Measurements from ENCODE around the gene HOGA1. TPM values are rescaled to one million over a fixed set of nuclear protein-coding genes. Genes with fewer than 3 reads are reported as not detected.

HOGA1 gene
- polyA plus RNA-seq, 1 donor (not counting 4 experiments of a cell fraction or from before 2014, with no cell fraction given): 1.0 TPM

GRCh38 chr10:97656777-97657176 lies 72.6 kb downstream of the HOGA1 start:
- H3K36me3 ChIP-seq (ENCODE audit: control insufficient read depth in 2 of 2, extremely low read depth in 1 of 2, insufficient read depth in 2 of 2, low read length in 2 of 2): peaks cover 19 to 26% of the 10 kb centered on the region in 2 experiments

GRCh38 chr10:97659589-97659988 lies 75.4 kb downstream of the HOGA1 start:
- Histone ChIP-seq H3K9me3 (ENCODE audit: control insufficient read depth, low read depth, low read length) (no peaks in the 10 kb centered on the region), H4K20me1 (ENCODE audit: control insufficient read depth, extremely low read depth, insufficient read depth, low read length) (peaks cover 3% of the 10 kb centered on the region), H3K4me1 (ENCODE audit: control insufficient read depth, extremely low read depth, insufficient read depth, low read length) (no peaks in the 10 kb centered on the region), H3K4me2 (ENCODE audit: control insufficient read depth, extremely low read depth, insufficient read depth, low read depth, low read length) (no peak overlapping the region), H3K79me2 (ENCODE audit: control insufficient read depth, insufficient read depth, low read length) (peaks cover 5% of the 10 kb centered on the region), H3K4me3 (ENCODE audit: control insufficient read depth in 2 of 3, extremely low read depth in 1 of 3, insufficient read depth in 2 of 3, low read depth in 1 of 3, low read length in 3 of 3) (no peak overlapping the region), H3K36me3 (ENCODE audit: control insufficient read depth in 2 of 2, extremely low read depth in 1 of 2, insufficient read depth in 2 of 2, low read length in 2 of 2) (peaks cover 26 to 30% of the 10 kb centered on the region in 2 experiments), H3K9me1 (ENCODE audit: control insufficient read depth, extremely low read depth, insufficient read depth, low read length) (peaks cover 2% of the 10 kb centered on the region), H2AFZ (ENCODE audit: control insufficient read depth, low read length) (no peak overlapping the region), H3K9ac (ENCODE audit: control insufficient read depth, extremely low read depth, insufficient read depth, low read length) (no peak overlapping the region), H3K27me3 (ENCODE audit: control insufficient read depth, extremely low read depth, insufficient read depth, low read length) (no peaks in the 10 kb centered on the region), H3K27ac (ENCODE audit: control insufficient read depth, insufficient read depth, low read length) (no peak overlapping the region)
- dilution Hi-C loops (cut with MboI; ENCODE audit: extremely low pct_ligation_motif_present, low sequenced_read_pairs): no loop called here
- no peak for DNase-seq (ENCODE audit: low read depth, low spot score)
- no peak for FAIRE-seq
- TF ChIP-seq EZH2 (IDR thresholded peaks at IDR 0.05; ENCODE audit: low read length) (no peak), CTCF (optimal IDR thresholded peaks at IDR 0.05 in 1 of 3, IDR thresholded peaks at IDR 0.05 in 1 of 3, conservative IDR thresholded peaks at IDR 0.05 in 1 of 3; ENCODE audit: extremely low read depth in 1 of 3, insufficient read depth in 2 of 3, low read length in 3 of 3) (no peak)

More at GRCh38 chr10:97656777-97657176, 72.6 kb downstream of the HOGA1 start:
- no peaks in the 10 kb centered on the region for H3K9me3 ChIP-seq (ENCODE audit: control insufficient read depth, low read depth, low read length)
- no peaks in the 10 kb centered on the region for H4K20me1 ChIP-seq (ENCODE audit: control insufficient read depth, extremely low read depth, insufficient read depth, low read length)
- FAIRE-seq: peak; percentile 23
- no peaks in the 10 kb centered on the region for H3K27me3 ChIP-seq (ENCODE audit: control insufficient read depth, extremely low read depth, insufficient read depth, low read length)
- no peak overlapping the region for H2AFZ ChIP-seq (ENCODE audit: control insufficient read depth, low read length)
- no peak overlapping the region for H3K4me2 ChIP-seq (ENCODE audit: control insufficient read depth, extremely low read depth, insufficient read depth, low read depth, low read length)
- TF ChIP-seq EZH2 (IDR thresholded peaks at IDR 0.05; ENCODE audit: low read length): no peak
- TF ChIP-seq CTCF (optimal IDR thresholded peaks at IDR 0.05 in 1 of 3, IDR thresholded peaks at IDR 0.05 in 1 of 3, conservative IDR thresholded peaks at IDR 0.05 in 1 of 3; ENCODE audit: extremely low read depth in 1 of 3, insufficient read depth in 2 of 3, low read length in 3 of 3): no peak
- H3K27ac ChIP-seq (ENCODE audit: control insufficient read depth, insufficient read depth, low read length): no peak overlapping the region
- H3K4me1 ChIP-seq (ENCODE audit: control insufficient read depth, extremely low read depth, insufficient read depth, low read length): peaks cover 8% of the 10 kb centered on the region
- DNase-seq (ENCODE audit: low read depth, low spot score): no peak
- dilution Hi-C loops (cut with MboI; ENCODE audit: extremely low pct_ligation_motif_present, low sequenced_read_pairs): no loop called here
- peaks cover 2% of the 10 kb centered on the region for H3K9me1 ChIP-seq (ENCODE audit: control insufficient read depth, extremely low read depth, insufficient read depth, low read length)
- H3K4me3 ChIP-seq (ENCODE audit: control insufficient read depth in 2 of 3, extremely low read depth in 1 of 3, insufficient read depth in 2 of 3, low read depth in 1 of 3, low read length in 3 of 3): no peak overlapping the region
- H3K79me2 ChIP-seq (ENCODE audit: control insufficient read depth, insufficient read depth, low read length): peaks cover 19% of the 10 kb centered on the region
- no peak overlapping the region for H3K9ac ChIP-seq (ENCODE audit: control insufficient read depth, extremely low read depth, insufficient read depth, low read length)

Other genes with a start within 250 kb of the HOGA1 start
- gene FRAT2, start 249.7 kb upstream of the HOGA1 start, polyA plus RNA-seq: 3.8 to 5.5 TPM (median 5.0 TPM) in 3 replicates
- gene RRP12, start 183.0 kb upstream of the HOGA1 start, polyA plus RNA-seq: 11.1 to 17.5 TPM (median 14.8 TPM) in 3 replicates
- gene PGAM1, start 158.2 kb upstream of the HOGA1 start, polyA plus RNA-seq: 602 to 706 TPM (median 624 TPM) in 3 replicates
- 40.9 to 45.7 TPM (median 42.9 TPM) in 3 replicates for gene EXOSC1, start 138.4 kb upstream of the HOGA1 start, polyA plus RNA-seq
- 63.3 to 77.6 TPM (median 67.8 TPM) in 3 replicates for gene ZDHHC16, start 138.2 kb upstream of the HOGA1 start, polyA plus RNA-seq
- 72.5 to 74.8 TPM (median 74.4 TPM) in 3 replicates for gene MMS19, start 86.0 kb upstream of the HOGA1 start, polyA plus RNA-seq
- gene UBTD1, start 85.5 kb upstream of the HOGA1 start, polyA plus RNA-seq: 12.0 to 20.5 TPM (median 19.3 TPM) in 3 replicates
- 0.18 to 0.67 TPM (median 0.38 TPM) in 3 replicates for gene ANKRD2, start 11.6 kb upstream of the HOGA1 start, polyA plus RNA-seq
- 0.06 to 0.08 TPM in 2 of 3 replicates, not detected in the other for gene C10orf62, start 5.3 kb downstream of the HOGA1 start, polyA plus RNA-seq
- 9.1 to 12.6 TPM (median 10.3 TPM) in 3 replicates for gene MORN4, start 49.1 kb downstream of the HOGA1 start, polyA plus RNA-seq
- 51.3 to 73.3 TPM (median 63.8 TPM) in 3 replicates for gene PI4K2A, start 56.3 kb downstream of the HOGA1 start, polyA plus RNA-seq
- 22.3 to 83.2 TPM (median 48.8 TPM) in 3 replicates for gene AVPI1, start 102.9 kb downstream of the HOGA1 start, polyA plus RNA-seq
- 24.0 to 85.1 TPM (median 39.7 TPM) in 3 replicates for gene MARVELD1, start 129.3 kb downstream of the HOGA1 start, polyA plus RNA-seq
- gene ZFYVE27, start 152.7 kb downstream of the HOGA1 start, polyA plus RNA-seq: 14.2 to 23.2 TPM (median 14.3 TPM) in 3 replicates
- gene SFRP5, start 187.6 kb downstream of the HOGA1 start, polyA plus RNA-seq: not detected in 3 replicates

Measured in keratinocyte (primary cell).